Breast epithelium (tissue), 4 donors: Measurements from ENCODE around the gene LIN28A. TPM values are rescaled to one million over a fixed set of nuclear protein-coding genes. Genes with fewer than 3 reads are reported as not detected.

Source experiments
- DNase-seq, 2 donors: peaks; one replicate each; pipeline ENCODE4 v3.0.0-alpha.2; 2019; ENCODE audit warnings: low spot score in 2 of 2
- H3K27ac ChIP-seq, 2 donors: fragments of 200-600 bp; sonication (generic) in 1 of 2; one replicate each; pipeline ENCODE4 v1.5.1; 2016 to 2019; ENCODE audit warnings: mild to moderate bottlenecking in 1 of 2
- H3K27me3 ChIP-seq, 2 donors: fragments of 200-600 bp; sonication (generic) in 1 of 2; one replicate each; pipeline versions ENCODE4 v1.5.1 to v1.6.0; 2017 to 2019; ENCODE audit warnings: control low read depth in 1 of 2, mild to moderate bottlenecking in 1 of 2
- H3K36me3 ChIP-seq: fragments of 200-600 bp; one replicate; pipeline ENCODE4 v1.5.1; 2019
- H3K4me1 ChIP-seq, 2 donors: fragments of 200-600 bp; sonication (generic); one replicate each; pipeline ENCODE4 v1.5.1; 2016 to 2019; ENCODE audit warnings: control low read depth in 1 of 2
- H3K4me3 ChIP-seq, 3 donors: fragments of 200-600 bp; sonication (generic); 1 replicate in 2 of 3; 2 replicates in 1 of 3; pipeline ENCODE4 v1.5.1; 2016 to 2019; ENCODE audit warnings: mild to moderate bottlenecking in 3 of 3, moderate library complexity in 2 of 3
- H3K9me3 ChIP-seq, 2 donors: fragments of 200-600 bp; sonication (generic) in 1 of 2; one replicate each; pipeline ENCODE4 v1.5.1; 2016 to 2019; ENCODE audit warnings: control low read depth in 1 of 2
- CTCF ChIP-seq, 3 donors: fragments of 450-650 bp; IDR thresholded peaks; one replicate each; pipeline ENCODE4 v1.5.1; 2016 to 2017; ENCODE audit warnings: antibody characterized with exemption in 3 of 3, mild to moderate bottlenecking in 3 of 3, moderate library complexity in 3 of 3
- POLR2A ChIP-seq: fragments of 450-650 bp; IDR thresholded peaks from one replicate; pipeline ENCODE4 v1.6.1; 2016; ENCODE audit warnings: antibody characterized with exemption, mild to moderate bottlenecking, moderate library complexity
- POLR2AphosphoS5 ChIP-seq, 3 donors: sonication (generic); formaldehyde crosslinking; IDR thresholded peaks; one replicate each; pipeline ENCODE4 v1.6.1; 2017; ENCODE audit warnings: antibody characterized with exemption in 3 of 3
- intact Hi-C: fragments of 100-400 bp; cut with DNase I; formaldehyde crosslinking; loops from one replicate; pipeline ENCODE4 v1.15.1; 2023; ENCODE audit warnings: low total_unique reads
- total RNA-seq, 3 donors: library from RNA; depleted of rRNA; stranded (reverse); fragments of >200 nt; gene quantifications; one replicate each; pipeline ENCODE4 v1.1.0, GENCODE V29; 2016

LIN28A gene
- total RNA-seq, 3 donors from 2014 or later = not detected

- Histone ChIP-seq H3K27ac (no peak overlapping the region), H3K4me1 (peaks cover 0 to 9% of the 10 kb centered on the region in 2 donors), H3K27me3 (peaks cover 7 to 53% of the 10 kb centered on the region in 2 donors), H3K36me3 (no peaks in the 10 kb centered on the region), H3K9me3 (no peaks in the 10 kb centered on the region), H3K4me3 (no peak overlapping the region)
- TF ChIP-seq POLR2A (no peak), POLR2AphosphoS5 (IDR thresholded peaks at IDR 0.05) (no peak), CTCF (IDR thresholded peaks at IDR 0.05) (no peak)
- DNase-seq = no peak
- intact Hi-C loops = no loop called here
These were observed 45.7 kb upstream of the LIN28A start for GRCh38 chr1:26364956-26365355.

GRCh38 chr1:26367441-26367840, 43.2 kb upstream of the LIN28A start:
- TF ChIP-seq POLR2AphosphoS5 (IDR thresholded peaks at IDR 0.05) (no peak), CTCF (IDR thresholded peaks at IDR 0.05) (no peak), POLR2A (no peak)
- intact Hi-C loops = no loop called here

GRCh38 chr1:26368006-26368405, 42.6 kb upstream of the LIN28A start:
- intact Hi-C loops = no loop called here
- Histone ChIP-seq H3K27me3 (peaks cover 0 to 23% of the 10 kb centered on the region in 2 donors), H3K27ac (no peak overlapping the region), H3K9me3 (no peaks in the 10 kb centered on the region), H3K4me3 (no peak overlapping the region), H3K4me1 (no peaks in the 10 kb centered on the region), H3K36me3 (no peaks in the 10 kb centered on the region)
- TF ChIP-seq POLR2A = no peak
- no peak for TF ChIP-seq POLR2AphosphoS5 (IDR thresholded peaks at IDR 0.05)
- no peak for TF ChIP-seq CTCF (IDR thresholded peaks at IDR 0.05)
- no peak for DNase-seq

More at GRCh38 chr1:26367441-26367840, 43.2 kb upstream of the LIN28A start:
- Histone ChIP-seq H3K4me3 (no peak overlapping the region), H3K36me3 (no peaks in the 10 kb centered on the region), H3K4me1 (no peaks in the 10 kb centered on the region), H3K27ac (no peak overlapping the region), H3K9me3 (no peaks in the 10 kb centered on the region), H3K27me3 (peaks cover 0 to 29% of the 10 kb centered on the region in 2 donors)
- no peak for DNase-seq

- Histone ChIP-seq H3K4me3 (no peak overlapping the region), H3K36me3 (no peaks in the 10 kb centered on the region), H3K27ac (no peak overlapping the region), H3K4me1 (no peaks in the 10 kb centered on the region), H3K27me3 (peaks cover 0 to 18% of the 10 kb centered on the region in 2 donors), H3K9me3 (no peaks in the 10 kb centered on the region)
- no peak for TF ChIP-seq POLR2A
- no peak for TF ChIP-seq POLR2AphosphoS5 (IDR thresholded peaks at IDR 0.05)
- TF ChIP-seq CTCF (IDR thresholded peaks at IDR 0.05) = no peak
- no peak for DNase-seq
- intact Hi-C loops = no loop called here
These were observed 42.1 kb upstream of the LIN28A start for GRCh38 chr1:26368486-26368885.

- H3K27me3 ChIP-seq = no peaks in the 10 kb centered on the region
- DNase-seq = no peak
- TF ChIP-seq POLR2AphosphoS5 (IDR thresholded peaks at IDR 0.05) (no peak), CTCF (IDR thresholded peaks at IDR 0.05) (no peak), POLR2A (no peak)
These were observed 39.8 kb upstream of the LIN28A start for GRCh38 chr1:26370591-26371382.

More at GRCh38 chr1:26370591-26371382, 39.8 kb upstream of the LIN28A start:
- Histone ChIP-seq H3K27ac (no peak overlapping the region), H3K9me3 (no peaks in the 10 kb centered on the region), H3K4me3 (no peak overlapping the region), H3K36me3 (no peaks in the 10 kb centered on the region), H3K4me1 (no peaks in the 10 kb centered on the region)
- intact Hi-C loops = loop anchor here (5.0 kb wide), 1 partner anchor 1152 kb away; no protein-coding TSS in a partner anchor
